ENCODE data around the gene GSTO2. TPM values are rescaled to one million over a fixed set of nuclear protein-coding genes. Genes with fewer than 3 reads are reported as not detected.

Gene GSTO2
- total and polyA plus RNA-seq, 2 of the 4 experiments (the other 2 are of a cell fraction): 1.4 to 2.3 TPM

- POLR2A ChIA-PET (ENCODE audit: unreplicated experiment): interaction anchor here (0.6 kb wide), 1 partner anchor 114 kb away, joined by 6 read pairs; no protein-coding TSS in a partner anchor
- in situ Hi-C loops (cut with MboI; ENCODE audit: low sequenced_read_pairs): no loop called here
- BruUV-seq (replicated peaks): no TSS peak
- Histone ChIP-seq H2AFZ (replicated peaks; ENCODE audit: low read length, poor library complexity) (no peak overlapping the region), H3K4me2 (ENCODE audit: low read depth, low read length) (no peak overlapping the region), H2BK120ac (ENCODE audit: low read depth, low read length) (no peak overlapping the region), H3K79me1 (ENCODE audit: low read depth in 1 of 2, low read length in 2 of 2) (no peaks in the 10 kb centered on the region), H3K9me3 (ENCODE audit: control insufficient read depth, insufficient read depth, low read length) (no peaks in the 10 kb centered on the region), H3K9me1 (ENCODE audit: insufficient read depth, low read length) (no peaks in the 10 kb centered on the region), H3K56ac (ENCODE audit: extremely low read depth, insufficient read depth, low read length) (no peak overlapping the region), H4K91ac (ENCODE audit: insufficient read depth, low read depth, low read length) (no peak overlapping the region), H2BK5ac (ENCODE audit: low read depth, low read length, poor library complexity, severe bottlenecking) (no peak overlapping the region), H3K4ac (ENCODE audit: low read depth, low read length) (no peak overlapping the region), H3K23ac (ENCODE audit: low read depth, low read length) (no peak overlapping the region), H3K27ac (ENCODE audit: insufficient read depth, low read length) (no peak overlapping the region), H4K20me1 (ENCODE audit: insufficient read depth, low read length) (no peaks in the 10 kb centered on the region), H3K9ac (ENCODE audit: low read depth, low read length) (no peak overlapping the region), H3K36me3 (ENCODE audit: control insufficient read depth, insufficient read depth, low read length) (no peaks in the 10 kb centered on the region), H3K14ac (replicated peaks; ENCODE audit: low read depth, low read length) (no peak overlapping the region), H4K8ac (ENCODE audit: low read depth in 2 of 2, low read length in 2 of 2) (no peak overlapping the region), H2BK15ac (ENCODE audit: low read depth, low read length) (no peak overlapping the region), H3K27me3 (ENCODE audit: control insufficient read depth, insufficient read depth, low read length) (peaks cover 9% of the 10 kb centered on the region), H3K4me1 (ENCODE audit: control insufficient read depth, insufficient read depth, low read length) (no peaks in the 10 kb centered on the region), H3K18ac (ENCODE audit: low read depth, low read length) (no peak overlapping the region), H2AK9ac (replicated peaks; ENCODE audit: low read depth, low read length, poor library complexity) (no peak overlapping the region), H2AK5ac (ENCODE audit: low read depth, low read length) (no peak overlapping the region), H2BK20ac (ENCODE audit: low read depth, low read length) (no peak overlapping the region), H3K4me3 (ENCODE audit: insufficient read depth, low read depth, low read length) (no peak overlapping the region), H4K5ac (ENCODE audit: low read depth, low read length) (no peak overlapping the region)
- no CpG with 5 or more reads among the region's 1 CpG for WGBS, 2 experiments (ENCODE audit: extremely low coverage in 2 of 2, insufficient read length in 1 of 2)
- TF ChIP-seq MXI1 (IDR thresholded peaks at IDR 0.05; ENCODE audit: borderline replicate concordance, low read depth, low read length) (no peak), POLR2A (IDR thresholded peaks at IDR 0.05; ENCODE audit: low read depth, low read length) (no peak), CTCF (conservative IDR thresholded peaks at IDR 0.05; ENCODE audit: low read depth, low read length) (no peak), NFE2L2 (IDR thresholded peaks at IDR 0.05; ENCODE audit: low read depth, low read length) (no peak), CEBPB (IDR thresholded peaks at IDR 0.05; ENCODE audit: low read depth, low read length) (no peak), MAFK (IDR thresholded peaks at IDR 0.05; ENCODE audit: low read depth, low read length) (no peak), MAZ (IDR thresholded peaks at IDR 0.05; ENCODE audit: borderline replicate concordance, low read depth, low read length) (no peak), CHD1 (IDR thresholded peaks at IDR 0.05; ENCODE audit: low read depth, low read length) (no peak), RFX5 (IDR thresholded peaks at IDR 0.05; ENCODE audit: low read depth, low read length) (no peak), BHLHE40 (IDR thresholded peaks at IDR 0.05; ENCODE audit: low read depth, low read length) (no peak), RCOR1 (IDR thresholded peaks at IDR 0.05; ENCODE audit: insufficient replicate concordance, low read length) (no peak)
- DNase-seq (no peak), ATAC-seq (ENCODE audit: low read depth) (no peak)
- dilution Hi-C loops (cut with HindIII; ENCODE audit: low sequenced_read_pairs, unreplicated experiment): no loop called here
- CTCF ChIA-PET: no interaction called here
- intact Hi-C loops (cut with micrococcal nuclease): no loop called here
Measured at GRCh38 chr10:104234934-104235333, 34.0 kb upstream of the GSTO2 start.

Data from IMR-90 (cell line).